Liver (tissue), 9 donors: ENCODE results near the gene ISM1. TPM values are rescaled to one million over a fixed set of nuclear protein-coding genes. Genes with fewer than 3 reads are reported as not detected.

Source experiments
- DNase-seq: peaks from one replicate; pipeline ENCODE4 v3.0.0-alpha.2; 2017; ENCODE audit warnings: low spot score
- H3K27ac ChIP-seq, 2 donors: one replicate each; pipeline ENCODE4 v1.7.0; 2013; ENCODE audit warnings: inconsistent platforms in 2 of 2, low read length in 2 of 2, control low read depth in 1 of 2, low read depth in 1 of 2, mild to moderate bottlenecking in 1 of 2
- H3K27me3 ChIP-seq, 4 donors: one replicate each; pipeline versions ENCODE4 v1.6.1 to v1.7.0; 2013; ENCODE audit warnings: low read length in 3 of 4, inconsistent platforms in 1 of 4, mild to moderate bottlenecking in 1 of 4, moderate library complexity in 1 of 4; ENCODE audit not compliant: control insufficient read depth in 4 of 4, insufficient read depth in 4 of 4
- H3K36me3 ChIP-seq, 4 donors: one replicate each; pipeline versions ENCODE4 v1.6.1 to v1.7.0; 2013; ENCODE audit warnings: low read length in 3 of 4, mild to moderate bottlenecking in 3 of 4, low read depth in 1 of 4, moderate library complexity in 1 of 4; ENCODE audit not compliant: control insufficient read depth in 4 of 4, insufficient read depth in 3 of 4
- H3K4me1 ChIP-seq, 4 donors: one replicate each; pipeline versions ENCODE4 v1.6.1 to v1.7.0; 2013; ENCODE audit warnings: low read length in 3 of 4, mild to moderate bottlenecking in 3 of 4, moderate library complexity in 1 of 4; ENCODE audit not compliant: control insufficient read depth in 4 of 4, insufficient read depth in 4 of 4
- H3K4me3 ChIP-seq, 3 donors: one replicate each; pipeline versions ENCODE4 v1.6.1 to v1.7.0; 2013; ENCODE audit warnings: low read length in 3 of 3, control low read depth in 1 of 3, low read depth in 1 of 3, mild to moderate bottlenecking in 1 of 3
- H3K9ac ChIP-seq, 2 donors: one replicate each; pipeline ENCODE4 v1.7.0; 2013; ENCODE audit warnings: low read length in 2 of 2, mild to moderate bottlenecking in 2 of 2, moderate library complexity in 2 of 2, control low read depth in 1 of 2, low read depth in 1 of 2
- H3K9me3 ChIP-seq, 4 donors: one replicate each; pipeline versions ENCODE4 v1.6.1 to v1.7.0; 2013; ENCODE audit warnings: low read length in 3 of 4; ENCODE audit not compliant: control insufficient read depth in 4 of 4
- ATF3 ChIP-seq: IDR thresholded peaks from 2 replicates; pipeline ENCODE4 v1.6.1; 2016; ENCODE audit warnings: antibody characterized with exemption
- CTCF ChIP-seq: fragments of 150-350 bp; IDR thresholded peaks from 2 replicates; pipeline ENCODE4 v1.5.1; 2017; ENCODE audit warnings: improper control_type of control experiment, low read depth, low read length; ENCODE audit not compliant: missing input control
- EGR1 ChIP-seq, 2 donors: IDR thresholded peaks; 2 replicates each; pipeline ENCODE4 v1.6.1; 2016 to 2018; ENCODE audit warnings: antibody characterized with exemption in 2 of 2, low read depth in 2 of 2
- FOXA2 ChIP-seq: IDR thresholded peaks from 2 replicates; pipeline ENCODE4 v1.6.1; 2016; ENCODE audit warnings: antibody characterized with exemption
- GABPA ChIP-seq, 2 donors: IDR thresholded peaks in 1 of 2; conservative IDR thresholded peaks in 1 of 2; 2 replicates each; pipeline ENCODE4 v1.6.1; 2016; ENCODE audit warnings: antibody characterized with exemption in 2 of 2, mild to moderate bottlenecking in 1 of 2, moderate library complexity in 1 of 2
- HNF4A ChIP-seq, 2 donors: conservative IDR thresholded peaks; 2 replicates each; pipeline ENCODE4 v1.6.1; 2016; ENCODE audit warnings: antibody characterized with exemption in 2 of 2, mild to moderate bottlenecking in 2 of 2
- JUND ChIP-seq, 2 donors: IDR thresholded peaks; 2 replicates each; pipeline ENCODE4 v1.6.1; 2016; ENCODE audit warnings: antibody characterized with exemption in 2 of 2
- MAX ChIP-seq: IDR thresholded peaks from 2 replicates; pipeline ENCODE4 v1.6.1; 2016; ENCODE audit warnings: antibody characterized with exemption
- NR2F2 ChIP-seq: IDR thresholded peaks from 2 replicates; pipeline ENCODE4 v1.6.1; 2016; ENCODE audit warnings: antibody characterized with exemption
- RAD21 ChIP-seq, 2 donors: IDR thresholded peaks; 2 replicates each; pipeline ENCODE4 v1.6.1; 2016; ENCODE audit warnings: antibody characterized with exemption in 2 of 2, mild to moderate bottlenecking in 2 of 2
- RXRA ChIP-seq, 2 donors: IDR thresholded peaks; 2 replicates each; pipeline ENCODE4 v1.6.1; 2017 to 2018; ENCODE audit warnings: antibody characterized with exemption in 2 of 2, mild to moderate bottlenecking in 1 of 2
- SP1 ChIP-seq: IDR thresholded peaks from 2 replicates; pipeline ENCODE4 v1.6.1; 2018; ENCODE audit warnings: antibody characterized with exemption, mild to moderate bottlenecking
- TAF1 ChIP-seq: conservative IDR thresholded peaks from 2 replicates; pipeline ENCODE4 v1.6.1; 2016; ENCODE audit warnings: antibody characterized with exemption, mild to moderate bottlenecking
- YY1 ChIP-seq: IDR thresholded peaks from 2 replicates; pipeline ENCODE4 v1.6.1; 2016; ENCODE audit warnings: antibody characterized with exemption, mild to moderate bottlenecking
- WGBS: extraction: QIAGEN DNeasy Blood & Tissue Kit; methylation state at CpG from one replicate; pipeline ENCODE4 v1.1.7; 2013; 5-methylcytosine and 5-hydroxymethylcytosine counted together
- polyA plus RNA-seq, 2 donors: library from polyadenylated mRNA; stranded (reverse) in 1 of 2; unstranded in 1 of 2; fragments of 200-250 nt in 1 of 2; fragments of >200 nt in 1 of 2; fragmentation: Nextera tagmentation in 1 of 2; extraction: Ambion mirVana in 1 of 2; gene quantifications; one replicate each; pipeline versions ENCODE4 v1.2.1 to v1.2.3, GENCODE V29; 2013 to 2015
- total RNA-seq, 2 donors: library from RNA; depleted of rRNA; stranded (reverse); fragments of >200 nt; gene quantifications; one replicate each; pipeline ENCODE4 v1.2.3, GENCODE V29; 2014
- TF ChIP-seq, protein P1 (sequence below): IDR thresholded peaks from 2 replicates; pipeline ENCODE4 v1.6.1; 2016; ENCODE audit warnings: antibody characterized with exemption
- donor health status: healthy.
- donor health status: healthy.
- donor health status: healthy.
- donor health status: healthy.
- donor health status: healthy.

The ISM1 gene
- total and polyA plus RNA-seq, 4 donors: 0.82 to 6.4 (median 1.2) TPM; not detected in 1

DNA sequence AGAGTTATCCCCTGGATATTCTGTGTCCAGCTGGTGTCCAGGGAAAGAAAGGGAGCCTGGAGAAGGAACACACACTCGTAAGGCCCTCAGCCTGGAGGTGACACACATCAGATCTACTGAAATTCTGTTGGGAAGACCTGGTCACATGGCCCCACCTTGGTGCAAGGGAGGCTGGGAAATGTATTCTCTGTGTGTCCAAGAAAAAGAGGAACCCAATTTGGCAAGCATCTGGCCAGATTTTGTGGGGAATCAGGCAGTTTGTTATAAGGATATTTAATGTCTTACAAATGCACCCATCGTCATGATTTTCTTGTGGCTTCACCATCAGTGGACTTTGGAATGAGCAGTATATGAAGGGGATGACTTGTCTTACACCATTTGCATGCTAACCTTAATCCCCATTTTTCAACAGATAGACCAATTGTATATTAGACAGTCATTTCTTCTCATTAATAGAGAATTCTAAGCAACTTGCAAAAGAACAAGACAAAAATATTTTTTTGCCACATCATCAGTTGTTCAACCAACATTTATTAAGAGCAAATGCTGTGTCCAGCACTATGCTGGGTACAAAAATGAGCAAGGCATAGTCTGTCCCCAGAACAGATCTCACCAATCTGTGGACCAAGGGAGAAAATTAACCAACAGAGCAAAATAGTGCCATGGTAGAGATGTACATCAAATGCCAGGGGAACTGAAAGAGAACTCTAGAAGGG is 59.7 kb downstream of the ISM1 start:
- 96% methylated on average over 2 of the region's 2 CpGs for WGBS

GRCh38 chr20:13283869-13284829 is 63.1 kb downstream of the ISM1 start:
- H3K9me3 ChIP-seq: no peaks in the 10 kb centered on the region
- peaks cover 0 to 4% (median 0%) of the 10 kb centered on the region in 4 donors for H3K36me3 ChIP-seq
- no peaks in the 10 kb centered on the region for H3K27me3 ChIP-seq
- no peak overlapping the region for H3K9ac ChIP-seq
- 84% methylated on average over 14 of the region's 14 CpGs for WGBS
- peaks cover 4 to 23% (median 13%) of the 10 kb centered on the region in 4 donors for H3K4me1 ChIP-seq
- no peak for DNase-seq
- no peak overlapping the region for H3K4me3 ChIP-seq
- H3K27ac ChIP-seq: no peak overlapping the region
- no peak for TF ChIP-seq RAD21 (IDR thresholded peaks at IDR 0.05)
- no peak for TF ChIP-seq HNF4A (conservative IDR thresholded peaks at IDR 0.05)
- no peak for TF ChIP-seq GABPA (IDR thresholded peaks at IDR 0.05 in 1 of 2, conservative IDR thresholded peaks at IDR 0.05 in 1 of 2)
- TF ChIP-seq EGR1 (IDR thresholded peaks at IDR 0.05; ENCODE audit: low read depth in 2 of 2): no peak
- TF ChIP-seq CTCF: no peak
- no peak for TF ChIP-seq FOXA2
- no peak for TF ChIP-seq ATF3
- no peak for TF ChIP-seq RXRA (IDR thresholded peaks at IDR 0.05)
- no peak for TF ChIP-seq NR2F2
- TF ChIP-seq TAF1: no peak
- no peak for TF ChIP-seq MAX

More for the DNA sequence above, 59.7 kb downstream of the ISM1 start:
- DNase-seq: no peak
- TF ChIP-seq, protein P1, sequence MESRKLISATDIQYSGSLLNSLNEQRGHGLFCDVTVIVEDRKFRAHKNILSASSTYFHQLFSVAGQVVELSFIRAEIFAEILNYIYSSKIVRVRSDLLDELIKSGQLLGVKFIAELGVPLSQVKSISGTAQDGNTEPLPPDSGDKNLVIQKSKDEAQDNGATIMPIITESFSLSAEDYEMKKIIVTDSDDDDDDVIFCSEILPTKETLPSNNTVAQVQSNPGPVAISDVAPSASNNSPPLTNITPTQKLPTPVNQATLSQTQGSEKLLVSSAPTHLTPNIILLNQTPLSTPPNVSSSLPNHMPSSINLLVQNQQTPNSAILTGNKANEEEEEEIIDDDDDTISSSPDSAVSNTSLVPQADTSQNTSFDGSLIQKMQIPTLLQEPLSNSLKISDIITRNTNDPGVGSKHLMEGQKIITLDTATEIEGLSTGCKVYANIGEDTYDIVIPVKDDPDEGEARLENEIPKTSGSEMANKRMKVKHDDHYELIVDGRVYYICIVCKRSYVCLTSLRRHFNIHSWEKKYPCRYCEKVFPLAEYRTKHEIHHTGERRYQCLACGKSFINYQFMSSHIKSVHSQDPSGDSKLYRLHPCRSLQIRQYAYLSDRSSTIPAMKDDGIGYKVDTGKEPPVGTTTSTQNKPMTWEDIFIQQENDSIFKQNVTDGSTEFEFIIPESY: no peak
- TF ChIP-seq SP1 (no peak), CTCF (no peak), FOXA2 (no peak), GABPA (IDR thresholded peaks at IDR 0.05 in 1 of 2, conservative IDR thresholded peaks at IDR 0.05 in 1 of 2) (no peak), YY1 (no peak), RAD21 (IDR thresholded peaks at IDR 0.05) (no peak), JUND (IDR thresholded peaks at IDR 0.05) (no peak)
- Histone ChIP-seq H3K27me3 (no peaks in the 10 kb centered on the region), H3K4me1 (no peaks in the 10 kb centered on the region), H3K9me3 (no peaks in the 10 kb centered on the region), H3K9ac (no peak overlapping the region), H3K4me3 (no peak overlapping the region), H3K36me3 (peaks cover 0 to 4% (median 0%) of the 10 kb centered on the region in 4 donors), H3K27ac (no peak overlapping the region)
